Measurements from ENCODE around the gene FUT8.
"Not testable (repeated sequence)": the region's sequence is repeated elsewhere in the genome, so short reads cannot be mapped to it uniquely, and the experiment has no call there.

Gene FUT8

DNA sequence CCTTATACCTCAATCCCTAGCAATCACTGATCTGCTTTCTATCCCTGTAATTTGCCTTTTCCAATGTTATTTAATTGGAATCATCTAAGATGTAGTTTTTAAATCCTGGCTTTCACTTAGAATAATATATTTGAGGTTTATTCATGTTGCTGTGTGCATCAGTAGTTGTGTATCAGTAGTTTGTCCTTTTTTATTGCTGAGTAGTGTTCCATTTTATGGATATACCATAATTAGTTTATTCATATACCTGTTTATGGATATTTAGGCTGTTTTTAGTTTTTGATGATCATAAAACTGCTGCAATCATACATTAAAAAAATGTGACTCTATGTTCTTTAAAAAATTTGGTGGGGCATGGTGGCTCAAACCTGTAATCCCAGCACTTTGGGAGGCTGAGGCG is 43.7 kb downstream of the FUT8 start:
- DNase-seq = no peak

DNA sequence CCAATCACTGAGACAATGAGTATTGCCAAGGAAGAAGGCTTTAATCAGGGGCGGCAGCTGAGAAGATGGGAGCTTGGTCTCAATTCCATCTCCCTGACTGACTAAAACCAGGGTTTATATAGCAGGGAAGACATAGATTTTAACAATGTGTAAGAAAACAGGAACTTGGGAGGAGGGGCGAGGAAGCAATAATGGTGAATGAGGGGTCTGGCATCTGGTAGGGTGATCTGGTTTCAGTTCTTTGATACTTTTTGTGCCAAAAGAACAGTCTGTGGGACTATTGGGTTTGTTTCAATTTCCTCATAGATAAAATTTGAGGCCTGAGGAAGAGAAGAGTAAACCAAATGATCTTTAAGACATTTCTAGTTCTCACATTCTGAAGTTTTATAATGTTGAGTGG is 49.2 kb downstream of the FUT8 start:
- no peak for DNase-seq

DNA sequence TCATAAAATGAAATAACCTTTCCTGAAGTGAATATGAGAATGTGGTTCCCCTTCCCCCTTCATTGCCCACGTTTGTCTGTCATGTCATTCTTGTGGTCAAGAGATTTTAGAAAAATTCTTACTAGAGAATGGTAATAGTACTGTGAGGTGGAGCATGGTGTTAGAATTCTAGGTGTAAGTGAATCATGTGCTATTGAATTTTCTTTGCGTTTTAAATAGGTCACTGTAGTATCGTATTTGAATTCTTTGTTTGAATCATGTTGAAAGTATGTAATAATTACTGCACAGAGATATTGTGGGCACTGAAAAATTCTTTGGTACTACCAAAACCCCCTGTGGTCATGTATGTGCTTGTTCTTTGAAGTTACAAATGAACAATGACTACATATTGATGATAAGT is 49.9 kb downstream of the FUT8 start:
- DNase-seq = no peak

DNA sequence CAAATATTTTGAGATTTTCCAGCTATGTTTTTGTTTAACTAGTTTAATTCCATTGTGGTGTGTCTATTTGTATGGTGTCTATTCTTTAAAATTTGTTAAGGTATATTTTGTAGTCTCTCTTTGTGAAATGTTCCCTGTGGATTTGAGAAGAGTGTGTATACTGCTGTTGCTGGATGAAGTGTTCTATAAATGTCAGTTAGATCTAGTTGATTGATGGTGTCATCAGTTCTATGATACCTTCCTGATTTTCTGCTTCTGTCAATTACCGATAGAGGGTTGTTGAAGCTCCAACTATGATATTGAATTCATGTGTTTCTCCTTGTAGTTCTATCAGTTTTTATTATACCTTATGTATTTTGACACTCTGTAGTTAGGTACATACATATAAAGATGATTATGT is 53.1 kb downstream of the FUT8 start:
- DNase-seq = no peak

DNA sequence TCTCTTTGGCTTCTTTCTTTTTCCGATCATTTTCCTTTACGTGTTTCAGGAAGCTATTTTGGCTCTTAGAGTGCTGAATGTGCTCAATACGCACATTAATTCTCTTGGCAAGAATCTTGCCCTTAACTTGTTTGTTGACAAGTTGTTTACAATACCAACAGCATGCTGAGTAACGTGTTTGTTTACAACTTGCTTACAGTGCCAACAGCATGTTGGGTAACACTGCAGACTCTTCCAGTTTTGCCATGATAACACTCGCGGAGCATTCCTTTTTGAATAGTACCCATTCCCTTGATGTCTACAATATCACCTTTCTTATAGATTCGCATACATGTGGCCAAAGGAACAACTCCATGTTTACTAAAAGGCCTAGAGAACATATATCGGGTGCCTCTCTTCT is 55.4 kb downstream of the FUT8 start:
- not testable (repeated sequence) for DNase-seq

DNA sequence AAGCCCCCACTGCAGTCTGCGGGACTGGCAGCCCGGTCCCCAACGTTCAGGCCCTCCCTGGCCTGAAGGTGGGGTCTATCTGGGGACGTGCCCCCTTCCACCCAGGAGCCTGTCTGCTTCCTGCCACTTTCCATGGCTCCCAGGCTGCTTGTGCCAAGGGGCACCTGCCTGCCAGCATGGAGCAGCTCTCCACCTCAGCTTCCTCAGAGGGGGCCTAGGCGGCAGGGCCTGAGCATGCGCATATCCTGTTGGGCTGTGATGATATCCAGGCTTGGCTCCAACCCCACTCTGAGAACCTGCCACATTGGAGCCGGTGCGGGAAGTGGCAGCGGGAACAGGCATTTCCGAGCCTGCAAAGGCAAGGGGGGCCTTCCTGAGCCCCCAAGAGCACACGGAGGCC is 57.4 kb downstream of the FUT8 start:
- no peak for DNase-seq

DNA sequence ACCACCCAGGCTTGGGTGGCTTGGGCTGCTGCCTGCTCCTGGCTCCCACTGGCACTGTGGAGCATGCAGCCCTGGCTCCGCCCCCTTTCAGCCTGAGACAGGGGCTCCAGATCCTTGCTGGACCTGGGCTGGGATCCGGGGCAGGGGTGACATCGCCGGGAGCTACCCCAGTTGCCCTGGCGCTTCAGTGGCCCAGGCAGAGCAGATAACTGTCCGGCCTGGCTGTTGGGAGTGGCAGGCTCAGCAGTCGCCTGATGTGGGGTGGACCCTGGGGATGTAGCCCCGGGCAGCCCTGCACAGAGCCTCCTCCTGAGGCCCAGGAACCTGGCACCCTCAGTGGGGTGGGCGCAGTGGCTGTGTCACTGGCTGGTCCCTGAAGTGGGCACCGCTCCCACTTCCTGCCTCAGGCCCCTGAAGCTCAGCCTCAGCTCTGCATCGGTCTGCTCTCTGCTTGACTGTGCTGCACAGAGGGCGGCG is 57.9 kb downstream of the FUT8 start:
- DNase-seq = no peak

DNA sequence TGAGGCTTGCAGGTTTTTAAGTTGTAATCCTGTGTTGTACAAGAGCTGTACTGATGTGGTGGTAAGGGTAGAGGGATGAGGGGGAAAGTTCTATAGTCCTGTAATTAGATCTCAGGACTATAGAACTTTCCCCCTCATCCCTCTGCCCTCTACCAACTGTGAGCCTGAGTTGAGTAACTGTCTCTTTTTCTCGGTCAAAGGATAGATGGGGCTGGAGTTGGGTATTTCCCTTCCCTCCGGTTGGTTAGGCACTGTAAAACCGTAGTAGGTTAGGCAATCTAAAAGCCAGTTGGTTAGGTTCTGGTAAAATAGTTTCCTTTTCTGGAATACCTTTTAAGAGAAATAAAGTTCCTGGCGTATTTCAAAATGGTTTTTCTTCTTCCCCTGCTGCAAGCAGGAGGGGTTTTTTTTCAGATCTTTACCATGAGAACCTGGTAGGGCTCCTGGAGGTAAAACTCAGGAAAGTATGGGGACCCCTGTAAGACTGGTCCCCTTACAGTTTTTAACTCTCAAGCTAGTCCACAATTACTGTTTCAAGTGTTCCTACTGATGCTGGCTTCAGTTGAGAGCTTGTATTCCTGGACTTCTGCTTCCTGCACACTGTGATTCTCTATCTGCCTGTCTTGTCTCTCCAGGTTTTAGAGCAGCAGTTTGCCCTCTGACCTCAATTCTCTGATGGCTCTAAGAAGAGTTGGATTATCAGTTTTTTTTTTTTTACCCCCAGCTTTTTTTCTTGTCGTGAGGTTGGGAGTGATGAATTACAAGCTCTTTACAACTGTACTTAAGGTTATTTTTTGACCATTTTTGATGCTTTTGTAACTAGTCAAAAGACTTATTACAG is 58.7 kb downstream of the FUT8 start:
- DNase-seq = no peak

DNA sequence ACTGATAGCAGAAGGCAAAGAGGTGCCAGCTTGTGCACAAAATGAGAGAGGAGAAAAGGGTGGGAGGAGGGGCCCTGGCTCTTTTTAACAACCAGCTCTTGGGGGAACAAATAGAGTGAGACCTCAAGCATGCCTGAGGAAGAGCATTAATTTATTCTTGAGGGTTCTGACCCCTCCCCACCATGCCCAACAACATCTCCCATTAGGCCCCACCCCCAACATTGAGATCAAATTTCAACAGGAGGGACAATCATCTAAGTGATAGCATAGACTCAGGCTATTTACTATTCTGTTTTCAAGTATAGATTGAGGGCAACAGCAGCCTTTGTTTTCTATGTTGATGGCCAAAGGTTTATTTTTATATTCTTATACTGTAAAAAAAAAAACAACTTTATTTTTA is 59.7 kb downstream of the FUT8 start:
- peak; percentile 18 for DNase-seq

DNA sequence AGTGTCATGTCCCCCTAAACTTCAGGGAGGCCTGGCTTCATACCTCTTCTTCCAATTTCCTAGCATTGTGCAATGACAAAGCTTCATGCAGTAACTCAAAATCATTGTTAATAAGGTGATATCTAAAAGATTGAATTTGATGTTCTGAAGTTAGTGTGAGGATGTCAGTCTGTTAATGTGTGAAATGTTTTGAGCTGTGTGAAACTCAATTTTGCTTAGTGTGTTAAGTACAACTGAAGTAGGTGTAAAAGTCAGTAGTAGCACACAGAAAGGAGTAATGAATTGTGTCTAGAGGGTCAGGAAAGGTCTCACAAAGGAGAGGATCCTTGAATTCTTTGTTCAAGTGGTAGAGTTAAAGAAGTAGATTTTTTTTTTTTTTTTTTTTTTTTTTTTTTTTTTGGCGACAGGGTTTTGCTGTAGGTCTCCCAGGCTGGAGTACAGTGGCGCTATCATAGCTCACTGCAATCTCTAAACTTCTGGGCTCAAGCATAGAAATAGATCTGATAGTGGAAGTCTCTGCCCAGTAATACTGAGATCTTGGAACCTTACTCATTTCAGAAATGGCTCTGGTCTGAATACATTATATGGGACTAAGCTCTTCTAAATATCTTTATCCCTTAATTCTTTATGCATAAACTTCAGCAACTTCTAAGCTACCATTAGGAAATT is 63.9 kb downstream of the FUT8 start:
- no peak for DNase-seq

DNA sequence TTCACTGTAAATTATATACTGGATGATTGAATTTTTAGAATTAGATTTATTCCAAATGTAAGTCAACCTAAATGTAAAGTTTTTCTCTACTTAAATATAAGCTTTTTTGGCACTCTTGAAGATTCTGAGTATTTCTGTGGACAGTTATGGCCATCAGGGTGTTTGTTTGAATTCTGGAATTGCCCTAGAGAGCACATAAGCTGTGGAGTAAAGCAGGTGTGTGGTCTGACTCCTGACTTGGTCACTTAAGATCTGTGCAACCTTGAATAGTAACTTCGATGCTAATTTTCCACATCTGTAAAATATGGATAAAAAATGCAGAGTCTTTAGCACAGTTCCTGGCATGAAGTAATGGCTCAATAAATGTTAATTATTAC is 64.4 kb downstream of the FUT8 start:
- DNase-seq = no peak

DNA sequence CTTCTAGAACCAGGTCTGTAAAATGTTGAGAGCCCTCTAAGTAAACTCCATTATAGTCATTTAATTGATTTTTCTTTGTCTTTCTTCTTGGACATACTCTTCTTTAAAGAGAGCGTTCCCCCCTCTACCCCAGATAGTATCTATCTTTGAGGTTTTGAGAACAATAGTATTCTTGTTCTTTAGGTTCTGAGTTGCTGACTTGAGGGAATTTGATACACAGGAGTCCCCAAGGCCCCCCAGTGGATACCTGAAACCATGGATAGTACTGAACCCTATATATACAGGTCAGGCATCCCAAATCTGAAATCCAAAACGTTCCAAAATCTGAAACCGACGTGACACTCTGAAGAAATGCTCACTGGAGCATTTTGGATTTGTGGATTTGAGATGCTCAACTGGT is 65.5 kb downstream of the FUT8 start:
- DNase-seq = no peak

DNA sequence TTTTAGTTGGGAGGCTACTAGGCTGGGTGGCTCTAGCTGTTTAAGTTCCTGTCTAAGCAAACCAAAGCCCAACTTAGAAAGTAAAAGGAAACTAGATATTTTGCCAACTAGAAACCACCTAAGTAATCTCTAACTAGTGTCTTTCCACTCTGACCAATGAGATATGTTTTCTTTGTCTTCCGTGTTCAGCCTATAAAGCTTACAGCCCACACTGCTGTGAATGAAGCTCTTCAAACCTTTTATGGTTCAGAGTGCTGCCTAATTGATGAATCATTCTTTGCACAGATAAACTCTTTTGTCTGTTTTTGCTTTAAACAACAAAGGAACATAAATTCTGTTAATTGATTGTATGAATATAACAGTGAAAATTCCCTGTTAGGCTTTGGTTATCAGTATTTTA is 66.1 kb downstream of the FUT8 start:
- DNase-seq = peak; percentile 36

DNA sequence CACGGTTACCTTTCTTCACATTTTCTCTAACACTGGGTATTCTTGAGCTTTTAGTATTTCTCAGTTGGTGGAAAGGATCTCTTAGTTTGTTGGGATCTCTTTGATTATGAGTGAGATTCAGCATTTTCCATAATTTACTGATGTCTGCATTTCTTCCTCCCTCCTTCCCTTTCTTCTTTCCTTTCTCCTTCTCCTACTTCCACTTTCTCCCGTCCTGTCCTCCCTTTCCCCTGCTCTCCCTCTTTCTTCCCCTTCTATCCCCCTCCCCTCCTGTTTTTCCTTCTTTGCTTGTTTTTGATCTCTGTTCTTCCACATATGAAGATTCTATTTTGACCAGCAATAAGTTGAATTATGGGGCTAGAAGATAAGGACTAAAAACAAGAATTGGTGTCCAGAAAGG is 66.9 kb downstream of the FUT8 start:
- no peak for DNase-seq

DNA sequence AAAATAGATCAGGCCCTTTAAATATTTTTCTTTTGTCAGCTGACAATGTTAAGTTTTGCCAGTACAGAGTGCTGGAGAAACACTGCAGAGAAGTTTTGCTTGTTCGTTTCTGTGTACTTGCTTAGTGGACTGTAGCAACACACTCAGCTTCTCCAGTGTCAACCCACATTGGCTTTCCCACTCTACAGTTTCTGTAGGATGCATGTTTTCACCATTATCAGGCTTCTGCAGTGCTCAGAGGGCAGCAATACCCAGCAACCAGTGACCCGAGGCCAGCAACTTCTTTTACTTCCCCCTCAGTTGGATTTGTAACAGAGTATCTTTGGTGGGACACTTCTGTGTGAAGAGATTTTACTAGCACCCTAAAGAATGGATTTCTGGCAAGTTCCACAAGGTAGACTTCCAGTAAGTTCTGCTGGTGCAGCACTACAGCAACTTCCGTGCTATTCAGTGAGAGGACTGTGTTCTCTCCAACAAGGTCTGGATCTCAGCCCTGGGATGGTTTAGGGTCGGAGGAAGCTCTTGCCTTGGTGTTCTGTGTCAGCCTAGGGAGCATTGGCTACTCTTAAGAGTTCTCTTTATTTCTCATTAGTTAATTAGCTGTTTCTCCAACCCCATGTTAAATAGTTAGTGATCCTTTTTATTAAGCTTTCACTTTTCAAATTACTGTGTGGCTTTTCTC is 70.4 kb downstream of the FUT8 start:
- DNase-seq = no peak

DNA sequence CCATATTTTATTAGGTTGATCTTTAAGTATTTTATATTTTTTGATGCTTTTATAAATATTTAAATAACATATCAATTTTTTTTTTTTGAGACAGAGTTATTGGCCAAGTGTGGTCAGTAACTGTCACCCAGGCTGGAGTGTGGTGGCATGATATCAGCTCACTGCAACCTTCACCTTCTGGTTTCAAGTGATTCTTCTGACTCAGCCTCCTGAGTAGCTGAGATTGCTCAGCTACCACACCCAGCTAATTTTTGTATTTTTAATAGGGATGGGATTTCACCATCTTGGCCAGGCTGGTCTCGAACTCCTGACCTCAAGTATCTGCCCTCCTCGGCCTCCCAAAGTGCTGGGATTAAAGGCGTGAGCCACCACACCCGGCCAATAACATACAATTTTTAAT is 71.1 kb downstream of the FUT8 start:
- DNase-seq = no peak

DNA sequence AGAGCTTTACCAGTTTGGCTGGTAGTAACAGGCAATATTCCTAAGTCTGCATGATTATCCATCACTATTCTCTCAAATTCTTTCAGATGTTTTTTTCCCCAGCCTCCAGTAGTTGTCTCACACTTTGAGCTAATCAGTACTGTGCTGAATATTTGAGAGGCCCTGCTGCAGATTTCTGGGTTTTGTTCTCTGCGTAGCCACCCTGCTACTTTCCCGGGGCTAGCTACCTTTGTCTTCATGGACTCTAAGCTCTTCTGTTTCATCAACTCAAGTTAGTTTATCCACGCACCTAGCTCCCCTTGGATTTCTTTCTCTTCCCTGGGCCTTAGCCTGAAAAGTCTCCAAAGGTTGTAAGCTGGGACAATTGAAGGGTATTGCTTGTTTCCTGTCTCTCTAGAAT is 73.0 kb downstream of the FUT8 start:
- no peak for DNase-seq

DNA sequence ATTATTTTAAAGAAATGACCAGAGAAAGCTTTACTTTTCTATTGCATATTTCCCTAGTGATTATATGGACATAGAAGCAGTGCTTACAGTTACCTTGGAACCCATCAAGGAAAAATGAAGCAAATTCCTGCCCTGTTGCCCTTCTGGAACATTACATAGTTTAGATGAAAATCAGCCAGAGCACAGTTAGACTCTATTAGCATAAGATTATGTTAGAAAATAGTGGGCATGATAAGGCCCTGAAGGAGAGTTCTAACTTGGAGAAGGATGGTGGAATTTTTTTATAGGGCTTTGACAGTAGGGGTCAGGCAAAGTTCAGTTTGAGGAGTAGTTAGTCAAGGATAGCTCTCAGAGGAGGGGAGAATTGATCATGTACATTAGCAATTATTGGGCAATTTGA is 74.3 kb downstream of the FUT8 start:
- DNase-seq = no peak

DNA sequence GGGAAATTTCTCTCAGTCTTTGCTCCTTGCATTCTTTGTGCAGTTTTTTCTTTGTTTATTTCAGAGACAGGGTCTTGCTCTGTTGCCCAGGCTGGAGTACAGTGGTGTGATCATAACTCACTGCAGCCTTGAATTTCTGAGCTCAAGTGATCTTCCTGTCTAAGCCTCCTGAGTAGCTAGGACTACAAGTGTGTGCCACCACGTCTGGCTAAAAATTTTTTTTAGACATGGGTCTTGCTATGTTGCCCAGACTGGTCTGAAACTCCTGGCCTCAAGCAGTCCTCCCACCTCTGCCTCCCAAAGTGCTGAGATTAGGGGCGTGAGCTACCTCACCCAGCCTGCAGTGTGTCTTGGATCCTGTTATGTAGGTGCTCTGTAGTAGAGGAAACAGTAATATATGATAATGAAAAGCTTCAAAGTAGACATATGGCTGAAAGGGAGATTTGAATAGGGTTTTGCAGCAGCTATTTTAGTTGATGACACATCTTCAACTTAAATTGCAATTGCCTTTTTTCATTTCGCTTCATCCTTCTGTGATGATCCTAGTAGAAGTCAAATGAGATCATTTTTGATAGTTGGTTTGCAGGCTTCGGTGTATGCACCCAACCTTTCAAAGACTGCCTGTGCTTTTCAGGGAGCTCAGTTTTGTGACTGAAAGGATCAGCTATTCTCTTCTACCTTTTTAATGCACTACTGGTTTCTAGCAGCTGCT is 75.4 kb downstream of the FUT8 start:
- no peak for DNase-seq

DNA sequence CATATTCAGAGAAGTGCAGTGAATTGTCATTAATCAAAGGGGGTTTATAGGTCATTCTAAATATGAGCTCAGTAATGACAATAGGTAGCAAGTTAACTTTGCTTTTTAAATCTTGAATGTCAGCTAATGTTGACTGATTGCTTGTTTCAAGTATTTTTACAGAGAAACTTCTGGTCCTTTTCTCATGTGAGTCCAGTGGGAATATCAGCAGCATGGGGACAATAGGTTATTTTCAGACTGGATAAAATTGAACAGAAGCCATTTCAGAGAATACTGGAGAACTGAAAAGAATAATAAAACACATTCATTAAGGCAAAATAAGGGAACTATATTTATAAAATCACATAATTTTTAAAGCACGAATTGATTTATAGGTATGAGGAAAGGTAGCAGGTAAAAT is 78.7 kb downstream of the FUT8 start:
- no peak for DNase-seq

DNA sequence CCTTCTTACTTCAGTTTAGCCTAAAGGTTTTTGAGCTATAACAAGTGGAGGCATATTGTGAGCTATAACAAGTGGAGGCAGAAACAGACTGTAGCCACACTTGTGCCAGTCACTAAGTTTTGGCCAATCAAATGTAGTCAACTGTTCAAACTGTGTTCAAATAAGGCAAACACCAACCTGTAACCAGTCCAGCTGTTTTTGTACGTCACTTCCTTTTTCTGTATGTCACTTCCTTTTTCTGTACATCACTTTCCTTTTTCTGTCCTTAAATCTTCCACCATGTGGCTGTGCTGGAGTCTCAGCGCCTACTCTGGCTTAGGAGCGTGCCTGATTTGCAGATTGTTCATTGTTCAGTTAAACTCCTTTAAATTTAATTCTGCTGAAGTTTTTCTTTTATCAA is 79.7 kb downstream of the FUT8 start:
- no peak for DNase-seq

DNA sequence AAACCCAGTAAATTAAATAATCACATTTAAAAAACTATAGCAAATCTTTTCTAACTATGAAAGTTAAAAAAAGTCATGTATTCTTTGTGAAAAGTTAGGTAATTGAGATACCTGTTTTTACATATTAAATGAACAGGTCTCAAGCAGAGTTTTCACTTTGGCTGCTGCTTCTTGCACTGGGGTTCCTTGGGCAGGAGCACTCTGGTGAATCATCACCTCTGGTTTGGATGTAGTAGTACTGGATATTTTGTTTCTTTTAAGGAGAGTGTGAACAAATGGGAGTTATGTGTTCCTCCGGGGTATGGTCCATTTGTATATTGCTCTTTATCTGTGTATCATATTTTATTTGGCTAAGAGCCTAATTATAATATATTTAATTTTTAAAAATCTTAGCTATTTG is 82.7 kb downstream of the FUT8 start:
- no peak for DNase-seq

DNA sequence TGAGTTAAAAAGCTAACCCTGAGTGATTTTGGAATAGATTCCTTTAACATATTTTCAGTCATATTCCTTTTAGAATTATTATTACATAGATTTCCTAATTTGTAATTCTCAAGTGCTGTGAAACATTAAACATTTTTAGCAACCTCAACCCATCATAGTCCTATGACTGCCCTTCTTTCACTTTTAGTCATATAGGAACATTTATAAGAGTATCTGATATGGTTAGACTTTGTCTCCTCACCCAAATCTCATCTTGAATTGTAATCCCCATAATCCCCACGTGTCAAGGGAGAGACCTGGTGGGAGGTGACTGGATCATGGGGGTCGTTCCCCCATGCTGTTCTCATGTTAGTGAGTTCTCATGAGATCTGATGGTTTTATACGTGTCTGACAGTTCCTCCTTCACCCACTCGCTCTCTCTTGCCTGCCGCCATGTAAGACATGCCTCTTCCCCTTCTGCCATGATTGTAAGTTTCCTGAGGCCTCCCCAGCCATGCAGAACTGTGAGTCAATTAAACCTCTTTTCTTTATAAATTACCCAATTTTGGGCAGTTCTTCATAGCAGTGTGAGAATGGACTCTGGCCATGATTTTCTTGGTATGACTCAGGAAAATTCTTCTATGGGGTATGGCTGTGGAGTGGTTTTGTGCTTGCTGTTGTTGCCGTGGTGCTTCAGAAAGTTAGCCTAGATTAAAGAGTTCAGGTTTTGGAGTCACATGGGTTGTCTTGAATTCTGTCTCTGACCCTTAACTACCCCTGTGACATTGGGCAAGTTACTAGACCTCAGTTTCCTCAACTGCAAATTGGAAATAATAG is 83.9 kb downstream of the FUT8 start:
- no peak for DNase-seq
